Purkinje cell (primary cell): ENCODE measurements around the gene DELE1. TPM values are rescaled to one million over a fixed set of nuclear protein-coding genes. Genes with fewer than 3 reads are reported as not detected.

ENCODE experiments used
- polyA plus RNA-seq: library from polyadenylated mRNA; unstranded; fragments of >200 nt; fragmentation: Nextera tagmentation; gene quantifications from 2 replicates; pipeline ENCODE4 v1.2.1, GENCODE V29; 2014

The DELE1 gene
- 4.0 and 17.1 TPM in 2 replicates for polyA plus RNA-seq

GRCh38 chr5:141923448-141924313 is at the start of gene DELE1:
Gene DELE1, plus strand, starts transcription at chr5:141923871. Its CDS starts 71 bp downstream, at chr5:141923942.

GRCh38 chr5:141878186-141878710 is 45.4 kb upstream of the DELE1 start, which contains the start of gene PCDH1:
Gene PCDH1, minus strand, starts transcription at chr5:141878410. Its CDS starts 148 bp downstream, at chr5:141878262.

GRCh38 chr5:141958113-141958512 is 34.4 kb downstream of the DELE1 start, which contains the start of gene PCDH12:
Gene PCDH12, minus strand, starts transcription at chr5:141958202. Its CDS starts 351 bp downstream, at chr5:141957851.

GRCh38 chr5:141968914-141969608 is 45.4 kb downstream of the DELE1 start, which contains the start of gene RNF14:
Gene RNF14, plus strand, starts transcription at chr5:141969105. Its CDS starts 4,484 bp downstream, at chr5:141973589.

Other genes with a start within 250 kb of the DELE1 start
- gene ARAP3, start 241.6 kb upstream of the DELE1 start, polyA plus RNA-seq: 0.55 and 0.83 TPM in 2 replicates
- gene PCDH1, start 45.5 kb upstream of the DELE1 start, polyA plus RNA-seq: 0.30 TPM in 1 of 2 replicates, not detected in the other
- gene PCDH12, start 34.3 kb downstream of the DELE1 start, polyA plus RNA-seq: 0.03 TPM in 1 of 2 replicates, not detected in the other
- gene RNF14, start 45.2 kb downstream of the DELE1 start, polyA plus RNA-seq: 82.1 and 96.9 TPM in 2 replicates
- 100 and 131 TPM in 2 replicates for gene GNPDA1, start 89.2 kb downstream of the DELE1 start, polyA plus RNA-seq
- gene NDFIP1, start 184.9 kb downstream of the DELE1 start, polyA plus RNA-seq: 145 and 147 TPM in 2 replicates